Progenitor cell of endocrine pancreas (in vitro differentiated cells): ENCODE data around the gene CNGA4. TPM values are rescaled to one million over a fixed set of nuclear protein-coding genes. Genes with fewer than 3 reads are reported as not detected.

Experiments used
- DNase-seq: peaks from one replicate; pipeline ENCODE4 v3.0.0; 2021; ENCODE audit warnings: low spot score; ENCODE audit not compliant: unreplicated experiment
- H3K27ac Mint-ChIP-seq: 2 replicates; pipeline ENCODE4 v1.8.0; 2021; ENCODE audit warnings: mild to moderate bottlenecking, moderate library complexity, mixed read lengths
- H3K27me3 Mint-ChIP-seq: 2 replicates; pipeline ENCODE4 v1.8.0; 2021; ENCODE audit warnings: mixed read lengths
- H3K36me3 Mint-ChIP-seq: 2 replicates; pipeline ENCODE4 v1.8.0; 2022; ENCODE audit warnings: mixed read lengths; ENCODE audit not compliant: insufficient read depth
- H3K4me1 Mint-ChIP-seq: 2 replicates; pipeline ENCODE4 v1.8.0; 2021; ENCODE audit warnings: low read depth, mixed read lengths
- H3K4me3 Mint-ChIP-seq: 2 replicates; pipeline ENCODE4 v1.8.0; 2021; ENCODE audit warnings: low read depth, mild to moderate bottlenecking, moderate library complexity, mixed read lengths
- H3K9me3 Mint-ChIP-seq: 2 replicates; pipeline ENCODE4 v1.8.0; 2021; ENCODE audit warnings: low read depth, mixed read lengths
- total RNA-seq: library from RNA; stranded (reverse); gene quantifications from 2 replicates; pipeline ENCODE4 v1.2.1, GENCODE V29; 2021
- TF ChIP-seq, protein P1 (sequence below): fragments of 200-600 bp; sonication (generic); IDR thresholded peaks from one replicate; pipeline ENCODE4 v1.5.0; 2021; ENCODE audit warnings: antibody characterized with exemption, mild to moderate bottlenecking; ENCODE audit not compliant: unreplicated experiment

Gene CNGA4
- total RNA-seq, 1 donor from 2014 or later, result 2.1 TPM

DNA sequence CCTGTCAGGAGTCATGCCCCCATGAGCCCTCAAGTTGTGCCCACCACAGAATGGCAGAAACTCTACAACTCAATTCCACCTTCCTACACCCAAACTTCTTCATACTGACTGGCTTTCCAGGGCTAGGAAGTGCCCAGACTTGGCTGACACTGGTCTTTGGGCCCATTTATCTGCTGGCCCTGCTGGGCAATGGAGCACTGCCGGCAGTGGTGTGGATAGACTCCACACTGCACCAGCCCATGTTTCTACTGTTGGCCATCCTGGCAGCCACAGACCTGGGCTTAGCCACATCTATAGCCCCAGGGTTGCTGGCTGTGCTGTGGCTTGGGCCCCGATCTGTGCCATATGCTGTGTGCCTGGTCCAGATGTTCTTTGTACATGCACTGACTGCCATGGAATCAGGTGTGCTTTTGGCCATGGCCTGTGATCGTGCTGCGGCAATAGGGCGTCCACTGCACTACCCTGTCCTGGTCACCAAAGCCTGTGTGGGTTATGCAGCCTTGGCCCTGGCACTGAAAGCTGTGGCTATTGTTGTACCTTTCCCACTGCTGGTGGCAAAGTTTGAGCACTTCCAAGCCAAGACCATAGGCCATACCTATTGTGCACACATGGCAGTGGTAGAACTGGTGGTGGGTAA is 39.6 kb upstream of the CNGA4 start, which contains the start of gene OR52W1:
OR52W1 (plus strand) TSS at position 51 of the 637 bp plus-strand sequence; CDS start at position 51, 0 bp downstream.
- Mint-ChIP-seq H3K27me3 (no peaks in the 10 kb centered on the region), H3K4me3 (no peak within 1 kb of the TSS), H3K4me1 (no peaks in the 10 kb centered on the region), H3K36me3 (no peaks in the 10 kb centered on the region), H3K9me3 (no peaks in the 10 kb centered on the region), H3K27ac (no peak within 1 kb of the TSS)
- no peak for DNase-seq
- TF ChIP-seq, protein P1, sequence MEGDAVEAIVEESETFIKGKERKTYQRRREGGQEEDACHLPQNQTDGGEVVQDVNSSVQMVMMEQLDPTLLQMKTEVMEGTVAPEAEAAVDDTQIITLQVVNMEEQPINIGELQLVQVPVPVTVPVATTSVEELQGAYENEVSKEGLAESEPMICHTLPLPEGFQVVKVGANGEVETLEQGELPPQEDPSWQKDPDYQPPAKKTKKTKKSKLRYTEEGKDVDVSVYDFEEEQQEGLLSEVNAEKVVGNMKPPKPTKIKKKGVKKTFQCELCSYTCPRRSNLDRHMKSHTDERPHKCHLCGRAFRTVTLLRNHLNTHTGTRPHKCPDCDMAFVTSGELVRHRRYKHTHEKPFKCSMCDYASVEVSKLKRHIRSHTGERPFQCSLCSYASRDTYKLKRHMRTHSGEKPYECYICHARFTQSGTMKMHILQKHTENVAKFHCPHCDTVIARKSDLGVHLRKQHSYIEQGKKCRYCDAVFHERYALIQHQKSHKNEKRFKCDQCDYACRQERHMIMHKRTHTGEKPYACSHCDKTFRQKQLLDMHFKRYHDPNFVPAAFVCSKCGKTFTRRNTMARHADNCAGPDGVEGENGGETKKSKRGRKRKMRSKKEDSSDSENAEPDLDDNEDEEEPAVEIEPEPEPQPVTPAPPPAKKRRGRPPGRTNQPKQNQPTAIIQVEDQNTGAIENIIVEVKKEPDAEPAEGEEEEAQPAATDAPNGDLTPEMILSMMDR, result no peak

GRCh38 chr11:6200975-6201374 is 37.9 kb upstream of the CNGA4 start:
- H3K27me3 Mint-ChIP-seq, result no peaks in the 10 kb centered on the region
- no peaks in the 10 kb centered on the region for H3K9me3 Mint-ChIP-seq
- no peaks in the 10 kb centered on the region for H3K36me3 Mint-ChIP-seq
- no peak for DNase-seq
- H3K4me1 Mint-ChIP-seq, result no peaks in the 10 kb centered on the region
- H3K27ac Mint-ChIP-seq, result no peak overlapping the region
- H3K4me3 Mint-ChIP-seq, result no peak overlapping the region
- TF ChIP-seq, protein P1, result no peak

- H3K9me3 Mint-ChIP-seq, result no peaks in the 10 kb centered on the region
- DNase-seq, result no peak
- H3K27me3 Mint-ChIP-seq, result no peaks in the 10 kb centered on the region
- H3K4me1 Mint-ChIP-seq, result no peaks in the 10 kb centered on the region
- no peaks in the 10 kb centered on the region for H3K36me3 Mint-ChIP-seq
- H3K27ac Mint-ChIP-seq, result no peak overlapping the region
- TF ChIP-seq, protein P1, result no peak
- H3K4me3 Mint-ChIP-seq, result no peak overlapping the region
These were observed 37.4 kb upstream of the CNGA4 start for GRCh38 chr11:6201481-6201880.

GRCh38 chr11:6202041-6202440 is 36.8 kb upstream of the CNGA4 start:
- TF ChIP-seq, protein P1, result no peak
- Mint-ChIP-seq H3K4me3 (no peak overlapping the region), H3K27me3 (no peaks in the 10 kb centered on the region), H3K36me3 (peaks cover 1% of the 10 kb centered on the region), H3K4me1 (no peaks in the 10 kb centered on the region), H3K9me3 (no peaks in the 10 kb centered on the region), H3K27ac (no peak overlapping the region)
- DNase-seq, result no peak

GRCh38 chr11:6203327-6203726 is 35.6 kb upstream of the CNGA4 start:
- Mint-ChIP-seq H3K27ac (no peak overlapping the region), H3K27me3 (no peaks in the 10 kb centered on the region), H3K36me3 (peaks cover 2% of the 10 kb centered on the region), H3K4me3 (no peak overlapping the region), H3K4me1 (no peaks in the 10 kb centered on the region), H3K9me3 (no peaks in the 10 kb centered on the region)
- TF ChIP-seq, protein P1, result no peak
- no peak for DNase-seq
